ENCODE results near the gene ST7. TPM values are rescaled to one million over a fixed set of nuclear protein-coding genes. Genes with fewer than 3 reads are reported as not detected.

The ST7 gene
- total and polyA plus RNA-seq, 2 of the 13 experiments (the other 11 are each of a cell fraction or from before 2014, with no cell fraction given) = 17.3 to 23.5 TPM

GRCh38 chr7:117077658-117078057 lies 124.4 kb downstream of the ST7 start (continued):
- peak; percentile 49; the same call in 1 of the 2 replicates for TF ChIP-seq NR2F6 (IDR thresholded peaks at IDR 0.05)
- TF ChIP-seq NR2F6 (CRISPR knock-in tag; IDR thresholded peaks at IDR 0.05) = no peak
- TF ChIP-seq NR2F2 (IDR thresholded peaks at IDR 0.05; ENCODE audit: borderline replicate concordance, low read depth) = peak; percentile 56; the same call in 1 of the 2 replicates
- no peak for TF ChIP-seq HIVEP1 (CRISPR knock-in tag; IDR thresholded peaks at IDR 0.05)
- TF ChIP-seq ZNF737 (CRISPR knock-in tag; IDR thresholded peaks at IDR 0.05; ENCODE audit: borderline replicate concordance) = no peak
- no peak for TF ChIP-seq YEATS4 (CRISPR knock-in tag; IDR thresholded peaks at IDR 0.05; ENCODE audit: borderline replicate concordance)
- no peak for TF ChIP-seq LBX2 (CRISPR knock-in tag; IDR thresholded peaks at IDR 0.05; ENCODE audit: borderline replicate concordance)
- TF ChIP-seq FOXA3 (CRISPR knock-in tag; IDR thresholded peaks at IDR 0.05) = peak; percentile 48; the same call in 1 of the 2 replicates
- no peak for TF ChIP-seq ELF3 (CRISPR knock-in tag; IDR thresholded peaks at IDR 0.05)
- no peak for TF ChIP-seq SRSF4 (IDR thresholded peaks at IDR 0.05; ENCODE audit: low read depth, low read length, poor library complexity, severe bottlenecking)
- TF ChIP-seq ARID3A (IDR thresholded peaks at IDR 0.05; ENCODE audit: low read depth, low read length) = peak; percentile 70
- no peak for TF ChIP-seq TGIF2 (CRISPR knock-in tag; IDR thresholded peaks at IDR 0.05)
- no peak for TF ChIP-seq SOX13 (IDR thresholded peaks at IDR 0.05)
- peak in 1 of 2 experiments; percentile 32; a peak in 1 of 4 replicates for TF ChIP-seq SOX13 (CRISPR knock-in tag; conservative IDR thresholded peaks at IDR 0.05 in 1 of 2, IDR thresholded peaks at IDR 0.05 in 1 of 2)
- peak; percentile 88 for TF ChIP-seq ZNF362 (CRISPR knock-in tag; IDR thresholded peaks at IDR 0.05; ENCODE audit: borderline replicate concordance)
- no peak for TF ChIP-seq ZNF432 (CRISPR knock-in tag; IDR thresholded peaks at IDR 0.05; ENCODE audit: borderline replicate concordance)
- TF ChIP-seq ZSCAN29 (CRISPR knock-in tag; conservative IDR thresholded peaks at IDR 0.05) = no peak
- TF ChIP-seq ESRRA (CRISPR knock-in tag; IDR thresholded peaks at IDR 0.05; ENCODE audit: low read depth) = no peak
- no peak for TF ChIP-seq ASH2L (IDR thresholded peaks at IDR 0.05; ENCODE audit: insufficient read length, low read depth, low read length)
- TF ChIP-seq HNRNPK (IDR thresholded peaks at IDR 0.05; ENCODE audit: low read depth, low read length, poor library complexity, severe bottlenecking) = no peak
- peak; percentile 86 for TF ChIP-seq GATAD2A (CRISPR knock-in tag; IDR thresholded peaks at IDR 0.05)
- no peak for TF ChIP-seq ZGPAT (CRISPR knock-in tag; IDR thresholded peaks at IDR 0.05)
- no peak for TF ChIP-seq BATF2 (CRISPR knock-in tag; IDR thresholded peaks at IDR 0.05)
- TF ChIP-seq HOMEZ (CRISPR knock-in tag; IDR thresholded peaks at IDR 0.05; ENCODE audit: low read depth) = no peak
- peak; percentile 23; the same call in 1 of the 2 replicates for TF ChIP-seq FOXJ3 (CRISPR knock-in tag; IDR thresholded peaks at IDR 0.05; ENCODE audit: borderline replicate concordance)
